Stimulated activated CD4-positive, alpha-beta T cell treated with anti-CD3 and anti-CD28 coated beads, Interleukin-1b, Interleukin-23, amount 100 ng/mL, for 24 hours (primary cell): Measurements from ENCODE around the gene PIM1.

Source experiments
- DNase-seq, 4 experiments: peaks; one replicate each; pipeline ENCODE4 v3.0.0-alpha.2; 2020; ENCODE audit warnings: low read depth in 4 of 4, low spot score in 1 of 4

Gene PIM1

GRCh38 chr6:37137201-37138090 is 32.5 kb upstream of the PIM1 start:
- peak in 1 of 4 experiments; percentile 41 for DNase-seq

GRCh38 chr6:37138856-37139229 is 31.1 kb upstream of the PIM1 start:
- no peak for DNase-seq

- DNase-seq, result no peak
Observed at GRCh38 chr6:37139230-37139962, 30.6 kb upstream of the PIM1 start.

GRCh38 chr6:37140145-37140544 is 29.8 kb upstream of the PIM1 start:
- DNase-seq, result no peak

- no peak for DNase-seq
Observed at GRCh38 chr6:37141281-37142049, 28.5 kb upstream of the PIM1 start.

DNA sequence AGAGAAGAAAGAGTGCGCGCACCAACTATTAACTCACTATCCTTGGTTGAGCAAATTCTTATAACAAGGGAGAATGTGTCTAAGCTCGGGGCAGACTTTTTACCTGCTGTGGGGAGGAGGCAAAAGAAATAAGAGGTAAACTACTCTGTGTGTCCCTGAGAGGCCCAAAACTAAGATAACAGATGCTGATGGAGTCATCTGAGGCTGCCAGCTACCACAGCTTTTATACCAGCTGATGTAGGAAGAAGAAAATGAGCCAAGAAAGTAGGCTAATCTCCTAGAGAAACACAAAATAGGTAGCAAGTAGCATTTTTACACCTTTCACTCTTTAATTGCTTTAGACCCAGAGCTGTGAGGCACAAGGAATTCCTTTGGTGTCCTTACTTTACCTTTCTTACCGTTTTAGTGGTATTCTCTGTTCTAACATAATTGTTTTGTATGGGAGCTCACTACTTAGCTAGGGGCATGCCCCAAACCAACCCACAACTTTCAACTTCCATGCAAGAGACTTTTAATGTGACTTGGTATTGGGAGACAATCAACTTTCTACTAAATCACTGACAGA is 27.8 kb upstream of the PIM1 start:
- DNase-seq, result no peak

DNA sequence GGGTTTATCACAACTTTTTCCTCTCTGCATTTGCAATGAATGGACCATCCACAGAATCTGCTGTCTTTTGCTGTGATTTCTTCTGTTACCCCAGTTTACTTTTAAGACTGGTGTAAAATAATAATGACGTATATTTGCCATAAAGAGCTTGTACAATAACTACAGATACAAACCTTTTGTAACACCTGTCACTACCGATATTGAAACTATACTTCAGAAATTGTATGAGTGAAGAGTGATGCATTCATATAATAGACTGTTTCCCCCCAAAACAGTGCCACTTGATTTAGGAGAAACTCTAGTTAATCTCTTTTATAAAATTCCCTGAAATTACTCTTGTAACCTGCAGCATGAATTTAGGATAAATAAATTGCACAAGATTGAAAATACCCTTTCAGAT is 26.4 kb upstream of the PIM1 start:
- no peak for DNase-seq

DNA sequence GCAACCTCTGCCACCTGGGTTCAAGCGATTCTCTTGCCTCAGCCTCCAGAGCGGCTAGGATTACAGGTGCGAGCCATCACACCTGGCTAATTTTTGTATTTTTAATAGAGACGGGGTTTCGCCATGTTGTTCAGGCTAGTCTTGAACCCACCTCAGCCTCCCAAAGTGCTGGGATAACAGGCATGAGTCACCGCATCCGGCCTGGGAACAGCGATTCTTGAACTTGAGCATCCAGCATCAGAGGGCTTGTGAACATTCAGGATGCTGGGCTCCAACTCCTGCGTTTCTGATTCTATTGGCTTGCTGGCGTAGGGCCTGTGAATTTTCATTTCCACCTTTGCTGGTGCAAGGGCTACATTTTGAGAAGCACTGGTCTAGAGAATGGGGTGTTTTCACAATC is 24.5 kb upstream of the PIM1 start:
- DNase-seq, result no peak

- no peak for DNase-seq
Observed at GRCh38 chr6:37146735-37147157, 23.2 kb upstream of the PIM1 start.

GRCh38 chr6:37149745-37150144 is 20.2 kb upstream of the PIM1 start:
- no peak for DNase-seq

DNA sequence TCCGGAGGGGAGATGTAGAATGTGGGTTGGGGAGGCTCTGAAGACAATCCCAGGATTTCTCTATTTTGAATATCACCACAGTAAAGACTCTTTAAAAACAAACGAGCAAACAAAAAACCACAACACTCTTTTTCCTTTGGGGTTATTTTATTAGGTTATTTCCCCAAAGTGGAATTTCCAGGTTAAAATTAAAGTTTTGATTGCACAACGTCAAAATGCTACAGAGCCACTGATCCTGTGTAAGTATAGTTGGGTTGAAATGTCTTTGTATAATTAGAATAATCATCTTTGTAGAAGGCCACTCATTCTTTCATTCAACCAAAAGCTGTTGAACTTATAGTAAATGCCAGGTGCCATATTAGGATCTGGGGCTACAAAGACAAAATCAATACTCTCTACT is 19.6 kb upstream of the PIM1 start:
- no peak for DNase-seq

GRCh38 chr6:37155394-37156312 is 14.3 kb upstream of the PIM1 start:
- peak in 2 of 4 experiments; percentile 43 to 56 for DNase-seq

DNA sequence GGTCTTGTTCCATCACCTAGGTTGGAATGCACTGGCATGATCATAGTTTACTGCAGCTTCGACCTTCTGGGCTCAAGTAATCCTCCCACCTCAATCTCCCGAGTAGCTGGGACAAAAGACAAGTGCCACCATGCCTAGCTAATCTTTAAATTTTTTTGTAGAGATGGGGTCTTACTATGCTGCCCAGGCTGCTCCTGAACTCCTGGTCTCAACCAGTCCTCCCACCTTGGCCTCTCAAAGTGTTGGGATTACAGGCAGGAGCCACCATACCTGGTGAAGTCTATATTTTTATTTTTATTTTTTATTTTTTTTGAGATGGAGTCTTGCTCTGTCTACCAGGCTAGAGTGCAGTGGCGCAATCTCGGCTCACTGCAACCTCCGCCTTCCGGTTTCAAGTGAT is 11.4 kb upstream of the PIM1 start:
- no peak for DNase-seq

GRCh38 chr6:37160922-37161778 is 8.8 kb upstream of the PIM1 start:
- no peak for DNase-seq

DNA sequence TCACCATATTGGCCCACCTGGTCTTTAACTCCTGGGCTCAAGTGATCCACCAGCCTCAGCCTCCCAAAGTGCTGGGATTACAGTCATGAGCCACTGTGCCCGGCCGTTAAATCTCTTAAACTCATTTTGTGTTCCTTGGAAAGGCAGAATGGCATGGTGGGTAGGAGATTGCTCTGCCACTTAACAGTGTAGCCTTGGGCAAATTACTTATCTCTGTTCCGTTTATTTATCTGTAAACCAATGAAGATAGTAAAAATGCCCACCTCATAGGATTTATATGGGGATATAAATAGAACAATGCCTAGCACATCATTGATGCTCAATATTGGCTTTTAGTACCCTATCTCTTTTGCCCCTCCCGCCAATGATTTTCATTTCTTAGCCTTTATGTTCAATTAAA is 7.2 kb upstream of the PIM1 start:
- DNase-seq, result no peak

- DNase-seq, result no peak
Observed at GRCh38 chr6:37168163-37168758, 1.7 kb upstream of the PIM1 start.

DNA sequence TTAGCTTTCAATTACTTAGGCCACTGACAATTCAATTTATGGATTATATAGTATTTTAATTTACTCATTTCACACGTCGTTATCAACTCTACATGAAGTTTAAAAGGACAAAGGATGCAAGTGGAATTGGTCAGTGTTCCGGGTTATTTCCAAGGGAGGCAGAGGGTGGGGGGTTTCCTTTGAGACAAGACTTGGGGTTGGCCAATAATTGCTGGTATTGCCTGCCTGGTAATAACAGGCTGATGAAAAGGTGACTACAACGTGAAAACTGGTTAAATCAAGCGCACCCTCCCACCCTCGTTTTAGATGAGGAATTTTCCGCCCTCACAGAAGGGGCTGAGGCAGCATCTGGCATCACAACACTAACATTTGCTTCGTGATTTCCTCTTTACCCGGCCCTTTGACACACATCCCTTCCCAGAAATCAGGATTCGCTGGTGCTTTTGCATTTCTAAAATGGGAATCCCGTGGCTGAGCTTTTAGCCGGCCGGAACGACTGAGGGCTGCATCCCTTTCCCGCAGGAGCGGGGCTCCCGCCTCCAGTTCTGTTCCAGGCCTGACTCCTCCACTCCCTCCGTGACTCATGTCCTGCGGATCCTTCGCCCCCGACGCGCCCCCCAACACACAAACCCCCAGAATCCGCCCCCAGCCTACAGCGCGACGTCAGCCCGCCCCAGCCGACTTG is 999 bp upstream of the PIM1 start:
- no peak for DNase-seq
